Adrenal gland (tissue), 12 donors: ENCODE measurements around the gene SFMBT1. TPM values are rescaled to one million over a fixed set of nuclear protein-coding genes. Genes with fewer than 3 reads are reported as not detected.

Experiments used
- DNase-seq, 7 donors: peaks; one replicate each; pipeline ENCODE4 v3.0.0-alpha.2; 2019 to 2020
- H3K27ac ChIP-seq, 5 donors: fragments of 200-600 bp; sonication (generic) in 4 of 5; 1 replicate in 3 of 5; 2 replicates in 2 of 5; pipeline versions ENCODE4 v1.5.1 to v1.8.0; 2016 to 2020; ENCODE audit warnings: mild to moderate bottlenecking in 1 of 5
- H3K27me3 ChIP-seq: fragments of 200-600 bp; 2 replicates; pipeline ENCODE4 v1.8.0; 2021
- H3K36me3 ChIP-seq, 2 donors: fragments of 200-600 bp; replicated peaks in 1 of 2; 1 replicate in 1 of 2; 2 replicates in 1 of 2; pipeline versions ENCODE4 v1.5.1 to v1.8.0; 2018 to 2022
- H3K4me1 ChIP-seq, 2 donors: fragments of 200-600 bp; replicated peaks in 1 of 2; 1 replicate in 1 of 2; 2 replicates in 1 of 2; pipeline versions ENCODE4 v1.5.1 to v1.8.0; 2018 to 2021
- H3K4me3 ChIP-seq, 4 donors: fragments of 200-600 bp; sonication (generic) in 3 of 4; one replicate each; pipeline ENCODE4 v1.5.1; 2016 to 2018
- H3K9me3 ChIP-seq, 3 donors: fragments of 200-600 bp; sonication (generic) in 1 of 3; replicated peaks in 1 of 3; 1 replicate in 2 of 3; 2 replicates in 1 of 3; pipeline versions ENCODE4 v1.5.1 to v1.8.0; 2016 to 2021
- CTCF ChIP-seq, 6 experiments: fragments of 450-650 bp in 4 of 6; fragments of 200-600 bp in 2 of 6; sonication (generic) in 1 of 6; IDR thresholded peaks; 1 replicate in 5 of 6; 2 replicates in 1 of 6; pipeline versions ENCODE4 v1.5.1 to v1.8.0; 2016 to 2021; ENCODE audit warnings: antibody characterized with exemption in 6 of 6, mild to moderate bottlenecking in 2 of 6, moderate library complexity in 1 of 6
- POLR2A ChIP-seq, 2 donors: fragments of 450-650 bp; IDR thresholded peaks; one replicate each; pipeline ENCODE4 v1.6.1; 2017; ENCODE audit warnings: antibody characterized with exemption in 2 of 2, mild to moderate bottlenecking in 2 of 2, moderate library complexity in 1 of 2
- WGBS, 4 donors: extraction: QIAGEN DNeasy Blood & Tissue Kit in 2 of 4; methylation state at CpG; one replicate each; pipeline versions ENCODE4 v1.1.5 to v1.1.7; 2013 to 2017; 5-methylcytosine and 5-hydroxymethylcytosine counted together
- intact Hi-C, 2 donors: fragments of 100-400 bp; cut with DNase I; formaldehyde crosslinking; loops; one replicate each; pipeline versions ENCODE4 v1.14.1 to v1.15.0; 2022 to 2023
- polyA plus RNA-seq, 3 donors: library from polyadenylated mRNA; stranded (reverse); fragments of 200-250 nt in 2 of 3; fragments of 350-450 nt in 1 of 3; fragmentation: Illumina TruSeq in 1 of 3; extraction: RNeasy Lipid Tissue Mini Kit (QIAGEN cat#74804) in 1 of 3; gene quantifications; one replicate each; pipeline ENCODE4 v1.2.3, GENCODE V29; 2013 to 2014
- total RNA-seq, 9 donors: library from RNA; depleted of rRNA in 4 of 9; stranded (reverse); fragments of >200 nt in 4 of 9; fragments of 120-200 nt in 1 of 9; fragmentation: NEBNext Ultra II Directional in 1 of 9; extraction: Animal tissue kit (Norgen Biotek cat#: 25700) in 1 of 9; gene quantifications; one replicate each; pipeline versions ENCODE4 v1.1.0 to v1.2.4, GENCODE V29; 2013 to 2023
- donor health status: healthy with polysubstance abuse.
- donor health status: Bipolar disorder and iron deficiency.
- donor health status: DM: yes; HTN: yes; CAD: no.
- donor health status: DM: no; HTN: no; CAD: no.
- donor health status: DM: no; HTN: no; CAD: no.
- donor health status: DM: yes; HTN: yes; CAD: no.

The SFMBT1 gene
- total and polyA plus RNA-seq, 12 donors: 2.1 to 14.8 (median 8.3) TPM

- H3K4me3 ChIP-seq: no peak overlapping the region
- peaks cover 0 to 6% of the 10 kb centered on the region in 2 donors for H3K4me1 ChIP-seq
- intact Hi-C loops: no loop called here
- no peak overlapping the region for H3K27ac ChIP-seq
- no peaks in the 10 kb centered on the region for H3K36me3 ChIP-seq
- no peaks in the 10 kb centered on the region for H3K9me3 ChIP-seq
- H3K27me3 ChIP-seq: no peaks in the 10 kb centered on the region
- DNase-seq: no peak
- no peak for TF ChIP-seq CTCF (IDR thresholded peaks at IDR 0.05)
- TF ChIP-seq POLR2A (IDR thresholded peaks at IDR 0.05): no peak
- WGBS, 4 donors: 80 to 96% (median 91%) methylated on average over 2 of the region's 2 CpGs
Observed at GRCh38 chr3:53009826-53010539, 35.9 kb downstream of the SFMBT1 start.

GRCh38 chr3:53008932-53009331 is 36.9 kb downstream of the SFMBT1 start:
- peaks cover 0 to 6% of the 10 kb centered on the region in 2 donors for H3K4me1 ChIP-seq
- no peaks in the 10 kb centered on the region for H3K36me3 ChIP-seq
- H3K27me3 ChIP-seq: no peaks in the 10 kb centered on the region
- H3K27ac ChIP-seq: no peak overlapping the region
- intact Hi-C loops: no loop called here
- no peak for DNase-seq
- H3K4me3 ChIP-seq: no peak overlapping the region
- no peaks in the 10 kb centered on the region for H3K9me3 ChIP-seq
- TF ChIP-seq CTCF (IDR thresholded peaks at IDR 0.05) (no peak), POLR2A (IDR thresholded peaks at IDR 0.05) (no peak)
- WGBS, 4 donors: 84 to 92% (median 89%) methylated on average over 6 of the region's 6 CpGs

GRCh38 chr3:53005854-53006513 is 39.9 kb downstream of the SFMBT1 start:
- intact Hi-C loops: no loop called here
- Histone ChIP-seq H3K4me1 (peaks cover 0 to 4% of the 10 kb centered on the region in 2 donors), H3K36me3 (no peaks in the 10 kb centered on the region), H3K27ac (no peak overlapping the region), H3K9me3 (no peaks in the 10 kb centered on the region), H3K4me3 (no peak overlapping the region), H3K27me3 (no peaks in the 10 kb centered on the region)
- WGBS, 4 donors: 91 to 96% (median 93%) methylated on average over 12 of the region's 12 CpGs
- no peak for DNase-seq
- TF ChIP-seq CTCF (IDR thresholded peaks at IDR 0.05) (no peak), POLR2A (IDR thresholded peaks at IDR 0.05) (no peak)

- Histone ChIP-seq H3K27me3 (no peaks in the 10 kb centered on the region), H3K4me3 (no peak overlapping the region), H3K27ac (no peak overlapping the region), H3K9me3 (no peaks in the 10 kb centered on the region), H3K4me1 (no peaks in the 10 kb centered on the region), H3K36me3 (no peaks in the 10 kb centered on the region)
- DNase-seq: no peak
- intact Hi-C loops: no loop called here
- TF ChIP-seq POLR2A (IDR thresholded peaks at IDR 0.05) (no peak), CTCF (IDR thresholded peaks at IDR 0.05) (no peak)
- 65 to 99% (median 94%) methylated on average over 2 to 3 of the region's 3 CpGs for WGBS, 4 donors
Observed at GRCh38 chr3:53005338-53005737, 40.5 kb downstream of the SFMBT1 start.
